HEK293 (cell line): ENCODE results near the gene CDK10.

Experiments
- TF ChIP-seq, protein P1 (sequence below): fragments of 450-650 bp; formaldehyde crosslinking; IDR thresholded peaks from 2 replicates; pipeline ENCODE4 v1.5.1; 2016; ENCODE audit warnings: missing biosample characterization, missing genetic modification characterization
- TF ChIP-seq, protein P2 (sequence below): fragments of 450-650 bp; formaldehyde crosslinking; optimal IDR thresholded peaks from 2 replicates; pipeline ENCODE3; 2016; ENCODE audit warnings: missing biosample characterization, mild to moderate bottlenecking, missing genetic modification characterization

- TF ChIP-seq, protein P1, sequence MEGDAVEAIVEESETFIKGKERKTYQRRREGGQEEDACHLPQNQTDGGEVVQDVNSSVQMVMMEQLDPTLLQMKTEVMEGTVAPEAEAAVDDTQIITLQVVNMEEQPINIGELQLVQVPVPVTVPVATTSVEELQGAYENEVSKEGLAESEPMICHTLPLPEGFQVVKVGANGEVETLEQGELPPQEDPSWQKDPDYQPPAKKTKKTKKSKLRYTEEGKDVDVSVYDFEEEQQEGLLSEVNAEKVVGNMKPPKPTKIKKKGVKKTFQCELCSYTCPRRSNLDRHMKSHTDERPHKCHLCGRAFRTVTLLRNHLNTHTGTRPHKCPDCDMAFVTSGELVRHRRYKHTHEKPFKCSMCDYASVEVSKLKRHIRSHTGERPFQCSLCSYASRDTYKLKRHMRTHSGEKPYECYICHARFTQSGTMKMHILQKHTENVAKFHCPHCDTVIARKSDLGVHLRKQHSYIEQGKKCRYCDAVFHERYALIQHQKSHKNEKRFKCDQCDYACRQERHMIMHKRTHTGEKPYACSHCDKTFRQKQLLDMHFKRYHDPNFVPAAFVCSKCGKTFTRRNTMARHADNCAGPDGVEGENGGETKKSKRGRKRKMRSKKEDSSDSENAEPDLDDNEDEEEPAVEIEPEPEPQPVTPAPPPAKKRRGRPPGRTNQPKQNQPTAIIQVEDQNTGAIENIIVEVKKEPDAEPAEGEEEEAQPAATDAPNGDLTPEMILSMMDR (tag by site-specific recombination) = no peak
- TF ChIP-seq, protein P2, sequence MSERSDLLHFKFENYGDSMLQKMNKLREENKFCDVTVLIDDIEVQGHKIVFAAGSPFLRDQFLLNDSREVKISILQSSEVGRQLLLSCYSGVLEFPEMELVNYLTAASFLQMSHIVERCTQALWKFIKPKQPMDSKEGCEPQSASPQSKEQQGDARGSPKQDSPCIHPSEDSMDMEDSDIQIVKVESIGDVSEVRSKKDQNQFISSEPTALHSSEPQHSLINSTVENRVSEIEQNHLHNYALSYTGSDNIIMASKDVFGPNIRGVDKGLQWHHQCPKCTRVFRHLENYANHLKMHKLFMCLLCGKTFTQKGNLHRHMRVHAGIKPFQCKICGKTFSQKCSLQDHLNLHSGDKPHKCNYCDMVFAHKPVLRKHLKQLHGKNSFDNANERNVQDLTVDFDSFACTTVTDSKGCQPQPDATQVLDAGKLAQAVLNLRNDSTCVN (tag by site-specific recombination) = no peak
Measured at GRCh38 chr16:89651584-89651983, 34.9 kb upstream of the CDK10 start.
